MCF 10A (cell line): Measurements from ENCODE around the gene TSSK2. TPM values are rescaled to one million over a fixed set of nuclear protein-coding genes. Genes with fewer than 3 reads are reported as not detected.

Source experiments
- BruUV-seq: library from RNA; stranded (reverse); fragments of 400-500 nt; replicated peaks from 2 replicates; lab custom pipeline; 2021; lab: Mats Ljungman, UMichigan
- CTCF ChIA-PET: fragments of 300-600 bp; sonication (Branson Sonifier 250); formaldehyde crosslinking; extraction: SDS; loops from one replicate; lab custom pipeline; 2021; ENCODE audit warnings: antibody characterized with exemption, inconsistent platforms; lab: Yijun Ruan, JAX
- POLR2A ChIA-PET: fragments of 300-600, 350-650 bp; sonication (Branson Sonifier 250); formaldehyde crosslinking; extraction: SDS; loops from one replicate; lab custom pipeline; 2020; ENCODE audit warnings: antibody characterized with exemption, inconsistent platforms; lab: Yijun Ruan, JAX
- DNase-seq: peaks from one replicate; pipeline ENCODE4 v3.0.0-alpha.2; 2018; ENCODE audit not compliant: unreplicated experiment
- H3K27ac Mint-ChIP-seq: one replicate; pipeline ENCODE4 v1.8.0; 2022; ENCODE audit warnings: mild to moderate bottlenecking, low read depth, mixed read lengths; ENCODE audit not compliant: unreplicated experiment
- H3K27me3 Mint-ChIP-seq: one replicate; pipeline ENCODE4 v1.8.0; 2022; ENCODE audit warnings: mixed read lengths; ENCODE audit not compliant: insufficient read depth, unreplicated experiment
- H3K36me3 Mint-ChIP-seq: one replicate; pipeline ENCODE4 v1.8.0; 2022; ENCODE audit warnings: mild to moderate bottlenecking, moderate library complexity, mixed read lengths; ENCODE audit not compliant: insufficient read depth, unreplicated experiment
- H3K4me1 Mint-ChIP-seq: one replicate; pipeline ENCODE4 v1.8.0; 2022; ENCODE audit warnings: mixed read lengths; ENCODE audit not compliant: insufficient read depth, unreplicated experiment
- H3K4me3 Mint-ChIP-seq: one replicate; pipeline ENCODE4 v1.8.0; 2022; ENCODE audit warnings: mild to moderate bottlenecking, moderate library complexity, mixed read lengths; ENCODE audit not compliant: unreplicated experiment
- H3K9me3 Mint-ChIP-seq: one replicate; pipeline ENCODE4 v1.8.0; 2022; ENCODE audit warnings: mixed read lengths; ENCODE audit not compliant: unreplicated experiment
- CTCF ChIP-seq: fragments of 200-600 bp; IDR thresholded peaks from one replicate; pipeline ENCODE4 v1.8.0; 2022; ENCODE audit warnings: antibody characterized with exemption, mild to moderate bottlenecking; ENCODE audit not compliant: unreplicated experiment
- intact Hi-C: fragments of 100-400 bp; cut with micrococcal nuclease; formaldehyde crosslinking; loops from 2 replicates; pipeline ENCODE4 v1.14.1; 2022
- total RNA-seq: library from RNA; stranded (reverse); gene quantifications from 2 replicates; pipeline ENCODE4 v1.2.3, GENCODE V29; 2022

Gene TSSK2
- total RNA-seq, 1 experiment from 2014 or later, result not detected

- no TSS peak for BruUV-seq
- intact Hi-C loops, result no loop called here
- POLR2A ChIA-PET, result no interaction called here
These were observed 17.4 kb downstream of the TSSK2 start for GRCh38 chr22:19148417-19149046.

GRCh38 chr22:19149047-19149883 lies 18.2 kb downstream of the TSSK2 start:
- no peak overlapping the region for H3K27ac Mint-ChIP-seq
- intact Hi-C loops, result no loop called here
- peaks cover 6% of the 10 kb centered on the region for H3K4me1 Mint-ChIP-seq
- CTCF ChIA-PET, result interaction anchor here (1.0 kb wide), 1 partner anchor 30 kb away, joined by 4 read pairs; the partner anchor contains the start of gene SLC25A1
- TF ChIP-seq CTCF, result no peak
- H3K36me3 Mint-ChIP-seq, result peaks cover 5% of the 10 kb centered on the region
- peaks cover 31% of the 10 kb centered on the region for H3K27me3 Mint-ChIP-seq
- DNase-seq, result no peak
- H3K4me3 Mint-ChIP-seq, result no peak overlapping the region
- POLR2A ChIA-PET, result no interaction called here
- no TSS peak for BruUV-seq
- H3K9me3 Mint-ChIP-seq, result peaks cover 8% of the 10 kb centered on the region

More at GRCh38 chr22:19148417-19149046, 17.4 kb downstream of the TSSK2 start:
- peaks cover 29% of the 10 kb centered on the region for H3K27me3 Mint-ChIP-seq
- TF ChIP-seq CTCF, result no peak
- CTCF ChIA-PET, result interaction anchor here (1.0 kb wide), 1 partner anchor 30 kb away, joined by 4 read pairs; the partner anchor contains the start of gene SLC25A1
- H3K4me3 Mint-ChIP-seq, result no peak overlapping the region
- no peak for DNase-seq
- peaks cover 6% of the 10 kb centered on the region for H3K36me3 Mint-ChIP-seq
- no peak overlapping the region for H3K27ac Mint-ChIP-seq
- H3K4me1 Mint-ChIP-seq, result peaks cover 11% of the 10 kb centered on the region
- peaks cover 8% of the 10 kb centered on the region for H3K9me3 Mint-ChIP-seq

DNA sequence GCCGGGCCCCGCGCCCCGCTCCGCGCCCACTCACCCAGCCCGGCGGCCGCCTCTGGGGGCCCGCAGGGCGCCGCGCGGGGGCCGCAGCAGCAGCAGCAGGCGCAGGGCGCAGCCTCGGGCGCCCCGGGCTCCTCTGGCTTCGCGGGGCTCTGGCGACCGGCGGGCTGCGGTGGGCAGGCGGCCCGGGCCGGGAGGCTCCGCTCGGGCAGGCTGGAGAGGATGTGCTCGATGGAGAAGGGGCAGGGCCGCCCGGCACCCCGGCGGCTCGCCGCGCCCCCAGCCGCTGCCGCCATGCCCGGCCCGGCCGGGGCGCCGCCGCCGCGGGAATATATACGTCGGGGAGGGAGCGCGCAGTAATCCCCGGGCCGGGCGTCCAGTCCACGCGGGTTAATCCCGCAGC lies 18.9 kb downstream of the TSSK2 start, which contains the start of gene GSC2:
TSS of gene GSC2 (minus strand) at position 302 of the 400 bp plus-strand sequence. CDS start at position 293, 9 bp downstream.
- H3K27me3 Mint-ChIP-seq, result peaks cover 31% of the 10 kb centered on the region
- no peaks in the 10 kb centered on the region for H3K4me1 Mint-ChIP-seq
- no peak within 1 kb of the TSS for H3K4me3 Mint-ChIP-seq
- no TSS peak for BruUV-seq
- intact Hi-C loops, result no loop called here
- ChIA-PET POLR2A (no interaction called here), CTCF (no interaction called here)
- no peaks in the 10 kb centered on the region for H3K36me3 Mint-ChIP-seq
- no peak within 1 kb of the TSS for H3K27ac Mint-ChIP-seq
- no peak for TF ChIP-seq CTCF
- H3K9me3 Mint-ChIP-seq, result peaks cover 8% of the 10 kb centered on the region
- no peak for DNase-seq
